Ishikawa (cell line): ENCODE data around the gene TH.

Experiments
- CEBPB ChIP-seq: IDR thresholded peaks from 2 replicates; pipeline ENCODE4 v1.6.1; 2012
- CREB1 ChIP-seq: IDR thresholded peaks from 2 replicates; pipeline ENCODE4 v1.6.1; 2012; ENCODE audit warnings: low read depth
- EGR1 ChIP-seq: IDR thresholded peaks from 2 replicates; pipeline ENCODE4 v1.6.1; 2012
- MAX ChIP-seq: IDR thresholded peaks from 2 replicates; pipeline ENCODE4 v1.6.1; 2012
- RAD21 ChIP-seq: IDR thresholded peaks from 2 replicates; pipeline ENCODE4 v1.6.1; 2012; ENCODE audit warnings: low read depth
- TAF1 ChIP-seq: IDR thresholded peaks from 2 replicates; pipeline ENCODE4 v1.6.1; 2012; ENCODE audit warnings: low read depth, mild to moderate bottlenecking
- TCF12 ChIP-seq: IDR thresholded peaks from 2 replicates; pipeline ENCODE4 v1.6.1; 2012; ENCODE audit warnings: low read depth
- TEAD4 ChIP-seq: IDR thresholded peaks from 2 replicates; pipeline ENCODE4 v1.6.1; 2012
- YY1 ChIP-seq: IDR thresholded peaks from 2 replicates; pipeline ENCODE4 v1.6.1; 2012; ENCODE audit warnings: low read depth
- TF ChIP-seq, protein P1 (sequence below): IDR thresholded peaks from 2 replicates; pipeline ENCODE4 v1.6.1; 2012; ENCODE audit warnings: low read depth, mild to moderate bottlenecking

DNA sequence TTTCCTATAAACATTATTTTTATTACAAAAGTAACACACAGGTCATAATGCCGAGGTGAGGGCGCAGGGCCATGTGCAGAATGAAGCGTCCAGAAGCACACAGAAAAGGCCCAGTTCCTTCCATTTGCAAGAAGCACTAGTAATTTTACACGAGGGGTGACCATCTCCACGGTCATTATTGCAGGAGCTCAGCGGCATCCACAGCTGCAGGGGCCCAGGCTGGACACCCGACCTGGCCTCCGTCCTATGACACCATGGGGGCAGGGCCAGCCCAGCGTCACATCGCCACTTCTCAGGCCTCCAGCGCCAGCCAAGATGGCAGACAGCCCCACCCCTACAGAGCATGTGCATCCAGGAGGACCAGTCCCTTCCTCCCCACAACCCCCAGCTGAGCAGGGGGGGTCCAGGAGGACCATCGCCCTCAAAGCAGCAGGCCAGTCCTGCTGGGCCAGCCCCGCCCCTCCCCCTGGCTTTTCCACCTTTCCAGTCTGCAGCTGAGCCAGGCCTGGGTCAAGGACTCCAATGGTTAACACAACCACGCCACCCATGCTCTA lies 35.9 kb downstream of the TH start:
- TF ChIP-seq RAD21 (no peak), TEAD4 (no peak), YY1 (no peak), CREB1 (no peak), TAF1 (no peak), EGR1 (no peak), TCF12 (no peak), CEBPB (no peak), MAX (no peak)
- TF ChIP-seq, protein P1, sequence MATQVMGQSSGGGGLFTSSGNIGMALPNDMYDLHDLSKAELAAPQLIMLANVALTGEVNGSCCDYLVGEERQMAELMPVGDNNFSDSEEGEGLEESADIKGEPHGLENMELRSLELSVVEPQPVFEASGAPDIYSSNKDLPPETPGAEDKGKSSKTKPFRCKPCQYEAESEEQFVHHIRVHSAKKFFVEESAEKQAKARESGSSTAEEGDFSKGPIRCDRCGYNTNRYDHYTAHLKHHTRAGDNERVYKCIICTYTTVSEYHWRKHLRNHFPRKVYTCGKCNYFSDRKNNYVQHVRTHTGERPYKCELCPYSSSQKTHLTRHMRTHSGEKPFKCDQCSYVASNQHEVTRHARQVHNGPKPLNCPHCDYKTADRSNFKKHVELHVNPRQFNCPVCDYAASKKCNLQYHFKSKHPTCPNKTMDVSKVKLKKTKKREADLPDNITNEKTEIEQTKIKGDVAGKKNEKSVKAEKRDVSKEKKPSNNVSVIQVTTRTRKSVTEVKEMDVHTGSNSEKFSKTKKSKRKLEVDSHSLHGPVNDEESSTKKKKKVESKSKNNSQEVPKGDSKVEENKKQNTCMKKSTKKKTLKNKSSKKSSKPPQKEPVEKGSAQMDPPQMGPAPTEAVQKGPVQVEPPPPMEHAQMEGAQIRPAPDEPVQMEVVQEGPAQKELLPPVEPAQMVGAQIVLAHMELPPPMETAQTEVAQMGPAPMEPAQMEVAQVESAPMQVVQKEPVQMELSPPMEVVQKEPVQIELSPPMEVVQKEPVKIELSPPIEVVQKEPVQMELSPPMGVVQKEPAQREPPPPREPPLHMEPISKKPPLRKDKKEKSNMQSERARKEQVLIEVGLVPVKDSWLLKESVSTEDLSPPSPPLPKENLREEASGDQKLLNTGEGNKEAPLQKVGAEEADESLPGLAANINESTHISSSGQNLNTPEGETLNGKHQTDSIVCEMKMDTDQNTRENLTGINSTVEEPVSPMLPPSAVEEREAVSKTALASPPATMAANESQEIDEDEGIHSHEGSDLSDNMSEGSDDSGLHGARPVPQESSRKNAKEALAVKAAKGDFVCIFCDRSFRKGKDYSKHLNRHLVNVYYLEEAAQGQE = no peak
